Vagina (tissue), 2 donors: ENCODE measurements around the gene TADA2B. TPM values are rescaled to one million over a fixed set of nuclear protein-coding genes. Genes with fewer than 3 reads are reported as not detected.

Source experiments
- DNase-seq, 2 donors: peaks; one replicate each; pipeline ENCODE4 v3.0.0-alpha.2; 2017; ENCODE audit errors: extremely low spot score in 2 of 2
- H3K27ac ChIP-seq: fragments of 200-600 bp; sonication (generic); one replicate; pipeline ENCODE4 v1.5.1; 2019
- H3K27me3 ChIP-seq: fragments of 200-600 bp; sonication (generic); one replicate; pipeline ENCODE4 v1.5.1; 2019
- H3K36me3 ChIP-seq, 2 donors: fragments of 200-600 bp; sonication (generic); one replicate each; pipeline ENCODE4 v1.5.1; 2017 to 2019
- H3K4me1 ChIP-seq: fragments of 200-600 bp; sonication (generic); one replicate; pipeline ENCODE4 v1.5.1; 2019
- H3K4me3 ChIP-seq, 2 donors: fragments of 200-600 bp; sonication (generic); 1 replicate in 1 of 2; 2 replicates in 1 of 2; pipeline ENCODE4 v1.5.1; 2016 to 2019
- H3K9me3 ChIP-seq: fragments of 200-600 bp; sonication (generic); one replicate; pipeline ENCODE4 v1.5.1; 2019
- CTCF ChIP-seq, 3 experiments: fragments of 450-650 bp in 2 of 3; fragments of 200-600 bp in 1 of 3; sonication (generic) in 1 of 3; IDR thresholded peaks; one replicate each; pipeline ENCODE4 v1.5.1; 2017 to 2019; ENCODE audit warnings: antibody characterized with exemption in 3 of 3, mild to moderate bottlenecking in 2 of 3, moderate library complexity in 2 of 3
- POLR2A ChIP-seq, 2 donors: fragments of 450-650 bp; IDR thresholded peaks; one replicate each; pipeline ENCODE4 v1.6.1; 2017; ENCODE audit warnings: antibody characterized with exemption in 2 of 2, mild to moderate bottlenecking in 2 of 2, moderate library complexity in 2 of 2
- POLR2AphosphoS5 ChIP-seq, 2 donors: sonication (generic); formaldehyde crosslinking; IDR thresholded peaks; one replicate each; pipeline ENCODE4 v1.9.0; 2017; ENCODE audit warnings: antibody characterized with exemption in 2 of 2, mild to moderate bottlenecking in 2 of 2, low read depth in 1 of 2; ENCODE audit not compliant: insufficient read depth in 1 of 2
- intact Hi-C: fragments of 100-400 bp; cut with DNase I; formaldehyde crosslinking; loops from one replicate; pipeline ENCODE4 v1.15.1; 2023
- total RNA-seq: library from RNA; depleted of rRNA; stranded (reverse); fragments of >200 nt; gene quantifications from one replicate; pipeline ENCODE4 v1.2.3, GENCODE V29; 2016

TADA2B gene
- total RNA-seq, 1 donor from 2014 or later = 12.0 TPM

- Histone ChIP-seq H3K27me3 (no peaks in the 10 kb centered on the region), H3K9me3 (no peaks in the 10 kb centered on the region), H3K27ac (no peak overlapping the region), H3K4me3 (no peak overlapping the region), H3K36me3 (no peaks in the 10 kb centered on the region), H3K4me1 (peaks cover 35% of the 10 kb centered on the region)
- peak; percentile 94 to 99 (median 96) for TF ChIP-seq CTCF (IDR thresholded peaks at IDR 0.05)
- no peak for TF ChIP-seq POLR2A (IDR thresholded peaks at IDR 0.05)
- peak in 1 of 2 donors; percentile 66 for TF ChIP-seq POLR2AphosphoS5 (IDR thresholded peaks at IDR 0.05; ENCODE audit: insufficient read depth in 1 of 2, low read depth in 1 of 2)
- DNase-seq = no peak
- intact Hi-C loops = loop anchor here (10.0 kb wide), 1 partner anchor 346 kb away; no protein-coding TSS in a partner anchor
These were observed 27.7 kb downstream of the TADA2B start for GRCh38 chr4:7070729-7071511.

GRCh38 chr4:7073059-7073458 lies 29.9 kb downstream of the TADA2B start:
- no peak for DNase-seq

GRCh38 chr4:7073526-7074390 lies 30.6 kb downstream of the TADA2B start:
- no peak for DNase-seq
- intact Hi-C loops = loop anchor here (10.0 kb wide), 1 partner anchor 349 kb away; no protein-coding TSS in a partner anchor
- H3K36me3 ChIP-seq = no peaks in the 10 kb centered on the region

More at GRCh38 chr4:7073059-7073458, 29.9 kb downstream of the TADA2B start:
- no peaks in the 10 kb centered on the region for H3K27me3 ChIP-seq
- no peak overlapping the region for H3K4me3 ChIP-seq
- no peak overlapping the region for H3K27ac ChIP-seq
- H3K36me3 ChIP-seq = no peaks in the 10 kb centered on the region
- TF ChIP-seq POLR2AphosphoS5 (IDR thresholded peaks at IDR 0.05; ENCODE audit: insufficient read depth in 1 of 2, low read depth in 1 of 2) (no peak), POLR2A (IDR thresholded peaks at IDR 0.05) (no peak), CTCF (IDR thresholded peaks at IDR 0.05) (no peak)
- peaks cover 19% of the 10 kb centered on the region for H3K4me1 ChIP-seq
- intact Hi-C loops = loop anchor here (10.0 kb wide), 1 partner anchor 348 kb away; no protein-coding TSS in a partner anchor
- H3K9me3 ChIP-seq = no peaks in the 10 kb centered on the region

GRCh38 chr4:7074426-7074825 lies 31.3 kb downstream of the TADA2B start:
- no peaks in the 10 kb centered on the region for H3K9me3 ChIP-seq
- intact Hi-C loops = loop anchor here (10.0 kb wide), 1 partner anchor 350 kb away; no protein-coding TSS in a partner anchor
- H3K4me1 ChIP-seq = peaks cover 9% of the 10 kb centered on the region
- no peak for TF ChIP-seq POLR2A (IDR thresholded peaks at IDR 0.05)
- no peak for TF ChIP-seq CTCF (IDR thresholded peaks at IDR 0.05)
- TF ChIP-seq POLR2AphosphoS5 (IDR thresholded peaks at IDR 0.05; ENCODE audit: insufficient read depth in 1 of 2, low read depth in 1 of 2) = no peak
- H3K4me3 ChIP-seq = no peak overlapping the region
- no peaks in the 10 kb centered on the region for H3K36me3 ChIP-seq
- no peaks in the 10 kb centered on the region for H3K27me3 ChIP-seq
- DNase-seq = no peak
- no peak overlapping the region for H3K27ac ChIP-seq

More at GRCh38 chr4:7073526-7074390, 30.6 kb downstream of the TADA2B start:
- H3K4me3 ChIP-seq = no peak overlapping the region
- peaks cover 15% of the 10 kb centered on the region for H3K4me1 ChIP-seq
- H3K27me3 ChIP-seq = no peaks in the 10 kb centered on the region
- no peak overlapping the region for H3K27ac ChIP-seq
- TF ChIP-seq POLR2AphosphoS5 (IDR thresholded peaks at IDR 0.05; ENCODE audit: insufficient read depth in 1 of 2, low read depth in 1 of 2) = no peak
- no peak for TF ChIP-seq CTCF (IDR thresholded peaks at IDR 0.05)
- TF ChIP-seq POLR2A (IDR thresholded peaks at IDR 0.05) = no peak
- no peaks in the 10 kb centered on the region for H3K9me3 ChIP-seq
